Transverse colon (tissue), 3 donors: Measurements from ENCODE around the gene TAS2R38.

ENCODE experiments used
- CTCF ChIP-seq, 5 experiments: fragments of 200-600 bp in 3 of 5; fragments of 450-650 bp in 2 of 5; sonication (generic) in 3 of 5; IDR thresholded peaks; 1 replicate in 2 of 5; 2 replicates in 3 of 5; pipeline ENCODE4 v1.5.1; 2016 to 2017; ENCODE audit warnings: antibody characterized with exemption in 5 of 5, inconsistent platforms in 3 of 5, mild to moderate bottlenecking in 2 of 5, moderate library complexity in 1 of 5
- POLR2A ChIP-seq: fragments of 450-650 bp; IDR thresholded peaks from one replicate; pipeline ENCODE4 v1.6.1; 2016; ENCODE audit warnings: antibody characterized with exemption, mild to moderate bottlenecking, moderate library complexity

DNA sequence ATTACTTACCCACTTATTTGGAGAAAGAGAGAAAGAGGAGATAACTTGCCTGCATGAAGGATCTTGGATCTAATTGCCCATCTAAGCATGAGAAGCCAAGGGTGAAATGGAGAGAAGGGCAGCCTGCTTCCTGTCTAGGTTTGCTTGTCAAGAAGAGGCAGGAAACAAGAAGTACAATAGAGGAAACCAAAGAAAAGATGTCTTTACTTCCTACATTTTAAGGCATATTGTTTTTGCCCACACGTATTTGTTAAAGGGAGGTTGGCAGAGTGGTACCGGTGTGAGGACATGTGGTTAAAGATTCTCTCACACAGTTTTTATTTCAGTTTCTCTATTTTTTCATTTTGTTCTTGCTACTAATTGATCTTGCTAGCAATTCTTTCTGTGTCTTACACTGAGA, 6.0 kb upstream of the TAS2R38 start:
- TF ChIP-seq CTCF (IDR thresholded peaks at IDR 0.05) (no peak), POLR2A (no peak)
